ENCODE results near the gene STRIP1. TPM values are rescaled to one million over a fixed set of nuclear protein-coding genes. Genes with fewer than 3 reads are reported as not detected.

STRIP1 gene, protein sequence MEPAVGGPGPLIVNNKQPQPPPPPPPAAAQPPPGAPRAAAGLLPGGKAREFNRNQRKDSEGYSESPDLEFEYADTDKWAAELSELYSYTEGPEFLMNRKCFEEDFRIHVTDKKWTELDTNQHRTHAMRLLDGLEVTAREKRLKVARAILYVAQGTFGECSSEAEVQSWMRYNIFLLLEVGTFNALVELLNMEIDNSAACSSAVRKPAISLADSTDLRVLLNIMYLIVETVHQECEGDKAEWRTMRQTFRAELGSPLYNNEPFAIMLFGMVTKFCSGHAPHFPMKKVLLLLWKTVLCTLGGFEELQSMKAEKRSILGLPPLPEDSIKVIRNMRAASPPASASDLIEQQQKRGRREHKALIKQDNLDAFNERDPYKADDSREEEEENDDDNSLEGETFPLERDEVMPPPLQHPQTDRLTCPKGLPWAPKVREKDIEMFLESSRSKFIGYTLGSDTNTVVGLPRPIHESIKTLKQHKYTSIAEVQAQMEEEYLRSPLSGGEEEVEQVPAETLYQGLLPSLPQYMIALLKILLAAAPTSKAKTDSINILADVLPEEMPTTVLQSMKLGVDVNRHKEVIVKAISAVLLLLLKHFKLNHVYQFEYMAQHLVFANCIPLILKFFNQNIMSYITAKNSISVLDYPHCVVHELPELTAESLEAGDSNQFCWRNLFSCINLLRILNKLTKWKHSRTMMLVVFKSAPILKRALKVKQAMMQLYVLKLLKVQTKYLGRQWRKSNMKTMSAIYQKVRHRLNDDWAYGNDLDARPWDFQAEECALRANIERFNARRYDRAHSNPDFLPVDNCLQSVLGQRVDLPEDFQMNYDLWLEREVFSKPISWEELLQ
- total RNA-seq, result 25.9 and 32.6 TPM in 2 replicates

GRCh38 chr1:110034451-110035235 is at the start of gene STRIP1:
Gene STRIP1, plus strand, starts transcription at chr1:110034624. Its CDS starts 14 bp downstream, at chr1:110034638.

DNA sequence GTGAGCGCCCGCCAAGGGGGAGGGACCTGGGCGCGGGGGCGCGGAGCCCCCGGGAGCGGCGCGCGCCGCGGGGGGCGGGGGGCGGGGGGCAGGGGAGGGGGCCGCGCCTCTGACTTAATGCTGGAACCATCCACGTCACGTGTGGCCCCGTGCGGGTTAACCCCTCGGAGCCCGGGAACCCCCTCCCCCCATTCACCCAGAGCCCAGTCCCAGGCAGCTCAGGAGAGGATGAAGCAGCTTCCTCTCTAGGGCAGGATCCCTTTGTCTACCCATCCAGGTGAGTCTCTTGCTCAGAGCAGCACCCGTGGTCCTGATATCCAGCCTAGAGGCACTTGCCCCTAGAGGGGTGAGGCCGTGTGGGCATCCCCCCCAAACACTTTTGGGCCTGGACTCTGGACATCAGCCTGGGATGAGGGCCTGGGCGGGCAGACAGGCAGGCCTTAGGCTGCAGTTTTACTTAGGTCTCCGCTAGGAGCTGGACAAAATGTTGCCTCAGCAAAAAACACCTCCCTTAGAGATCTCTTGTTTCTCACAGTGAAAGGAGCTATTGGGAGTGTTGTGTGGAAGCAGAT is 36.3 kb downstream of the STRIP1 start, which contains the start of gene ALX3:
TSS of gene ALX3 (minus strand) at position 2 of the 572 bp plus-strand sequence. CDS start 60 bp downstream, outside the sequence.

Other genes starting within 250 kb of the STRIP1 start
- 16.1 and 22.7 TPM in 2 replicates for gene CSF1, start 123.8 kb upstream of the STRIP1 start, total RNA-seq
- 43.5 and 64.5 TPM in 2 replicates for gene AHCYL1, start 49.9 kb upstream of the STRIP1 start, total RNA-seq
- gene ALX3, start 36.0 kb downstream of the STRIP1 start, total RNA-seq, result not detected in 2 replicates
- not detected in 2 replicates for gene UBL4B, start 77.8 kb downstream of the STRIP1 start, total RNA-seq
- under 0.01 TPM in 2 replicates for gene SLC6A17, start 115.9 kb downstream of the STRIP1 start, total RNA-seq
- 1.6 and 4.1 TPM in 2 replicates for gene KCNC4, start 175.7 kb downstream of the STRIP1 start, total RNA-seq